Loucy (cell line): ENCODE measurements around the gene SHPK.

Experiments used
- H2AFZ ChIP-seq: fragments of 200-600 bp; sonication (generic); 2 replicates; pipeline ENCODE4 v1.6.0; 2016; ENCODE audit warnings: antibody characterized with exemption, mild to moderate bottlenecking, low read length, moderate library complexity
- H3F3A ChIP-seq: fragments of 200-600 bp; 2 replicates; pipeline ENCODE4 v1.6.0; 2016; ENCODE audit warnings: antibody characterized with exemption, low read depth, mild to moderate bottlenecking
- H3K27me3 ChIP-seq: fragments of 200-600 bp; sonication (generic); 2 replicates; pipeline ENCODE4 v1.6.1; 2014; ENCODE audit warnings: low read length, mild to moderate bottlenecking; ENCODE audit not compliant: insufficient read depth, poor library complexity, severe bottlenecking
- H3K36me3 ChIP-seq: fragments of 200-600 bp; sonication (generic); 2 replicates; pipeline ENCODE4 v1.6.1; 2016; ENCODE audit warnings: low read length; ENCODE audit not compliant: insufficient read depth
- H3K4me1 ChIP-seq: fragments of 200-600 bp; sonication (generic); 2 replicates; pipeline ENCODE4 v1.5.1; 2014; ENCODE audit warnings: low read length, mild to moderate bottlenecking; ENCODE audit not compliant: insufficient read depth, poor library complexity, severe bottlenecking
- H3K4me2 ChIP-seq: fragments of 200-600 bp; sonication (generic); 2 replicates; pipeline ENCODE4 v1.6.0; 2014; ENCODE audit warnings: antibody characterized with exemption, low read length, low read depth, mild to moderate bottlenecking; ENCODE audit not compliant: poor library complexity, severe bottlenecking
- H3K4me3 ChIP-seq: fragments of 200-600 bp; sonication (generic); 2 replicates; pipeline ENCODE4 v1.5.1; 2014; ENCODE audit warnings: low read length, mild to moderate bottlenecking, mixed read lengths; ENCODE audit not compliant: poor library complexity, severe bottlenecking
- H3K79me2 ChIP-seq: fragments of 200-600 bp; sonication (generic); 2 replicates; pipeline ENCODE4 v1.6.1; 2014; ENCODE audit warnings: low read length; ENCODE audit not compliant: insufficient read depth
- H3K9ac ChIP-seq: fragments of 200-600 bp; sonication (generic); 2 replicates; pipeline ENCODE4 v1.6.0; 2014; ENCODE audit warnings: mild to moderate bottlenecking, low read depth, low read length, moderate library complexity; ENCODE audit not compliant: poor library complexity, severe bottlenecking
- H3K9me2 ChIP-seq: fragments of 200-600 bp; sonication (generic); replicated peaks from 2 replicates; pipeline ENCODE4 v1.6.1; 2016; ENCODE audit warnings: low read depth, low read length, mixed read lengths
- H3K9me3 ChIP-seq: fragments of 200-600 bp; sonication (generic); 2 replicates; pipeline ENCODE4 v1.6.1; 2014; ENCODE audit warnings: mild to moderate bottlenecking, antibody characterized with exemption, low read length, low read depth; ENCODE audit not compliant: insufficient read depth
- H4K20me1 ChIP-seq: fragments of 200-600 bp; sonication (generic); 2 replicates; pipeline ENCODE4 v1.6.0; 2014; ENCODE audit warnings: antibody characterized with exemption, low read length, mild to moderate bottlenecking; ENCODE audit not compliant: insufficient read depth, poor library complexity, severe bottlenecking
- EZH2phosphoT487 ChIP-seq: fragments of 200-600 bp; IDR thresholded peaks from 2 replicates; pipeline ENCODE4 v1.6.1; 2018; ENCODE audit warnings: antibody characterized with exemption, mild to moderate bottlenecking, moderate library complexity, borderline replicate concordance
- TF ChIP-seq, protein P1 (sequence below): fragments of 200-600 bp; sonication (generic); conservative IDR thresholded peaks from 2 replicates; pipeline ENCODE4 v1.5.1; 2014; ENCODE audit warnings: mild to moderate bottlenecking, antibody characterized with exemption, low read length

The SHPK gene

DNA sequence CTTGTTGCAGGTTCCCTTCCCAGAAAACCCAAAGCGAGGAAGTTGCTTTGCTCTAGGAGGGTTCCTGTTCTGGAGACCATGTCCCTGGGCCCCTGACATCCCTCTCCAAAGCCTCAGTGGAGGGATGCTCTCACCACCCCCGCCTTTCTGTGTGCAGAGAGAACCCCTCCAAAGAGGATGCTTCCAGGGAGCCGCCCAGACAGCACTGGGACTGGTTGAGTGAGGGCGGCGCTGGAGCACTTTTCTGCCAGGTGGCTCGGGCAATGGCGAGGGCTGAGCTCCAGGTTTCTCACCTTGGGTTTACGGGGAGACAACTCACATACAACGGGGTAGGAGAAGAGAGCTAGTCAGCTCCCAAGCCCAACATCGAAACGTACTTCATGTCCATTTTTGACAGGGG lies 39.8 kb upstream of the SHPK start:
- Histone ChIP-seq H3K9me2 (no peaks in the 10 kb centered on the region), H3K4me1 (no peaks in the 10 kb centered on the region), H2AFZ (no peak overlapping the region), H3K9me3 (no peaks in the 10 kb centered on the region), H3K27me3 (no peaks in the 10 kb centered on the region), H3F3A (no peaks in the 10 kb centered on the region), H3K4me2 (no peak overlapping the region), H4K20me1 (no peaks in the 10 kb centered on the region), H3K79me2 (no peaks in the 10 kb centered on the region), H3K36me3 (peaks cover 5% of the 10 kb centered on the region; the same call in 1 of the 2 replicates), H3K4me3 (no peak overlapping the region), H3K9ac (no peak overlapping the region)
- no peak for TF ChIP-seq EZH2phosphoT487
- TF ChIP-seq, protein P1, sequence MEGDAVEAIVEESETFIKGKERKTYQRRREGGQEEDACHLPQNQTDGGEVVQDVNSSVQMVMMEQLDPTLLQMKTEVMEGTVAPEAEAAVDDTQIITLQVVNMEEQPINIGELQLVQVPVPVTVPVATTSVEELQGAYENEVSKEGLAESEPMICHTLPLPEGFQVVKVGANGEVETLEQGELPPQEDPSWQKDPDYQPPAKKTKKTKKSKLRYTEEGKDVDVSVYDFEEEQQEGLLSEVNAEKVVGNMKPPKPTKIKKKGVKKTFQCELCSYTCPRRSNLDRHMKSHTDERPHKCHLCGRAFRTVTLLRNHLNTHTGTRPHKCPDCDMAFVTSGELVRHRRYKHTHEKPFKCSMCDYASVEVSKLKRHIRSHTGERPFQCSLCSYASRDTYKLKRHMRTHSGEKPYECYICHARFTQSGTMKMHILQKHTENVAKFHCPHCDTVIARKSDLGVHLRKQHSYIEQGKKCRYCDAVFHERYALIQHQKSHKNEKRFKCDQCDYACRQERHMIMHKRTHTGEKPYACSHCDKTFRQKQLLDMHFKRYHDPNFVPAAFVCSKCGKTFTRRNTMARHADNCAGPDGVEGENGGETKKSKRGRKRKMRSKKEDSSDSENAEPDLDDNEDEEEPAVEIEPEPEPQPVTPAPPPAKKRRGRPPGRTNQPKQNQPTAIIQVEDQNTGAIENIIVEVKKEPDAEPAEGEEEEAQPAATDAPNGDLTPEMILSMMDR: no peak

DNA sequence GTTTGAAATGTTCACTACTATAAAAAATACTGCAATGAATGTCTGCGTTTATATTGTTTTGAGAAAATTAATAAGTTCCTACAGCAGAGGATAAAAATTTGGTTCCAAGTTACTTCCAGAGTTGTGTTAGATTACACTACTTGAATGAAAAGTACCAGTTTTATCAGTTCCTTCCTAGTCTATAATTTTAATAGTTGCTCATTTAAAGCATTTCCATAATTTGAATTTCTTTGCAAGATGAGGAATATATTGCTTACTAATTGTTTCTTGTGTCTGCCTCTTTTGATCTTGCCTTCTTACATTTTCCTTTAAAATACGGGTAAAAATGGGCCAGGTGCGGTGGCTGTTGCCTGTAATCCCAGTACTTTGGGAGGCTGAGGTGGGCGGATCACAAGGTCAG lies 36.5 kb upstream of the SHPK start:
- H3K4me1 ChIP-seq: peaks cover 9% of the 10 kb centered on the region
- no peaks in the 10 kb centered on the region for H3K36me3 ChIP-seq
- no peaks in the 10 kb centered on the region for H3K27me3 ChIP-seq
- no peaks in the 10 kb centered on the region for H3K9me2 ChIP-seq
- peaks cover 16% of the 10 kb centered on the region for H4K20me1 ChIP-seq
- H3K9ac ChIP-seq: no peak overlapping the region
- no peaks in the 10 kb centered on the region for H3F3A ChIP-seq
- H3K4me3 ChIP-seq: no peak overlapping the region
- peaks cover 21% of the 10 kb centered on the region for H3K79me2 ChIP-seq
- TF ChIP-seq, protein P1: no peak
- TF ChIP-seq EZH2phosphoT487: no peak
- no peaks in the 10 kb centered on the region for H3K9me3 ChIP-seq
- no peak overlapping the region for H3K4me2 ChIP-seq
- H2AFZ ChIP-seq: no peak overlapping the region

DNA sequence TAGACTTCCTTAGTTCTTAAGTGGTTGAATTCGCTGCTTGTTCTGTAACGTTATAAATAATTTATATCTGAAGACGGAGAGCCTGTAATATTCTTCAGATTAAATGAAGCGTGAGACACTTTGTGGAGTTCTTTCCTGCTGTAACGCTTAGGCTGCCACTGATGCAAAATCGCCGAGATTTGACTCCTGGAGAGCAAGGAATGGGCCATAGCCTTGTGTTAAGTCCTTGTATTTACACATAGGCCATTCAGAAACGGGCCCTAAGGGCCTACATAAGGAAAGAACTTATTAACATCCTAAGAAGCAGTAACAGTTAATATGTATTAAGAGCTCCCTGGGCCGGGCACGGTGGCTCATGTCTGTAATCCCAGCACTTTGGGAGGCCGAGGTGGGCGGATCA lies 33.5 kb upstream of the SHPK start:
- H3K79me2 ChIP-seq: peaks cover 25% of the 10 kb centered on the region
- H3K4me1 ChIP-seq: peaks cover 13% of the 10 kb centered on the region
- H3K9ac ChIP-seq: peak overlapping the region; percentile 92
- H3F3A ChIP-seq: no peaks in the 10 kb centered on the region
- H2AFZ ChIP-seq: no peak overlapping the region
- peaks cover 16% of the 10 kb centered on the region for H4K20me1 ChIP-seq
- H3K27me3 ChIP-seq: no peaks in the 10 kb centered on the region
- no peaks in the 10 kb centered on the region for H3K36me3 ChIP-seq
- H3K9me3 ChIP-seq: no peaks in the 10 kb centered on the region
- H3K4me2 ChIP-seq: peak overlapping the region; percentile 89
- no peaks in the 10 kb centered on the region for H3K9me2 ChIP-seq
- TF ChIP-seq EZH2phosphoT487: no peak
- TF ChIP-seq, protein P1: no peak
- peak overlapping the region; percentile 92 for H3K4me3 ChIP-seq
